ENCODE results near the gene CIAO1. TPM values are rescaled to one million over a fixed set of nuclear protein-coding genes. Genes with fewer than 3 reads are reported as not detected.

The CIAO1 gene
- total and polyA plus RNA-seq, 2 donors (not counting 1 experiment from before 2014, with no cell fraction given): 57.4 to 101 TPM

DNA sequence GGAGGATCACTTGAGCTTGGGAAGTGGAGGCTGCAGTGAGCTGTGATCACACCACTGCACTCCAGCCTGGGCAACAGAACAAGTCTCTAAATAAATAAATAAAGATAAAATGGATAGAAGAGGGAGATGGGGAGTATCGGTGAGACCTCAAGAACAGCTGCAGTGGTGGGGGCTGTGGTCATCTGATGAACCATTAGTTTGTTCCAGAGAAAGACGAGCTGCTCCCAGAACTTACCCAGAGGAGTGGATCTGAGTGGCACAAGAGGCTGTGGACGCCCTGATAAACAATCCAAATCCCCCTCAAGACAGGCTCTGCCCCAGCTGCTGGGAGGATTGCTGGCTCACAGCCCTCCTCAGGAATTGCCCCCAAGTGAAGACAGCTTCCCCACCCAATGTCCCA, 26.9 kb upstream of the CIAO1 start:
- H2AFZ ChIP-seq (ENCODE audit: low read length): no peak overlapping the region
- TF ChIP-seq EZH2 (IDR thresholded peaks at IDR 0.05; ENCODE audit: low read length, missing control alignments): no peak
- TF ChIP-seq, protein P1, sequence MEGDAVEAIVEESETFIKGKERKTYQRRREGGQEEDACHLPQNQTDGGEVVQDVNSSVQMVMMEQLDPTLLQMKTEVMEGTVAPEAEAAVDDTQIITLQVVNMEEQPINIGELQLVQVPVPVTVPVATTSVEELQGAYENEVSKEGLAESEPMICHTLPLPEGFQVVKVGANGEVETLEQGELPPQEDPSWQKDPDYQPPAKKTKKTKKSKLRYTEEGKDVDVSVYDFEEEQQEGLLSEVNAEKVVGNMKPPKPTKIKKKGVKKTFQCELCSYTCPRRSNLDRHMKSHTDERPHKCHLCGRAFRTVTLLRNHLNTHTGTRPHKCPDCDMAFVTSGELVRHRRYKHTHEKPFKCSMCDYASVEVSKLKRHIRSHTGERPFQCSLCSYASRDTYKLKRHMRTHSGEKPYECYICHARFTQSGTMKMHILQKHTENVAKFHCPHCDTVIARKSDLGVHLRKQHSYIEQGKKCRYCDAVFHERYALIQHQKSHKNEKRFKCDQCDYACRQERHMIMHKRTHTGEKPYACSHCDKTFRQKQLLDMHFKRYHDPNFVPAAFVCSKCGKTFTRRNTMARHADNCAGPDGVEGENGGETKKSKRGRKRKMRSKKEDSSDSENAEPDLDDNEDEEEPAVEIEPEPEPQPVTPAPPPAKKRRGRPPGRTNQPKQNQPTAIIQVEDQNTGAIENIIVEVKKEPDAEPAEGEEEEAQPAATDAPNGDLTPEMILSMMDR (conservative IDR thresholded peaks at IDR 0.05 in 1 of 2, IDR thresholded peaks at IDR 0.05 in 1 of 2; ENCODE audit: low read depth in 1 of 2, low read length in 2 of 2): no peak
- H3K27ac ChIP-seq (ENCODE audit: insufficient read depth, low read length): no peak overlapping the region
- H3K4me3 ChIP-seq (replicated peaks in 1 of 4; ENCODE audit: control extremely low read depth in 1 of 4, insufficient read depth in 1 of 4, low read depth in 3 of 4, low read length in 4 of 4): no peak overlapping the region
- no peaks in the 10 kb centered on the region for H3K36me3 ChIP-seq (ENCODE audit: control insufficient read depth, insufficient read depth, low read length)
- no peaks in the 10 kb centered on the region for H3K27me3 ChIP-seq (ENCODE audit: control insufficient read depth, insufficient read depth, low read length)
- no peaks in the 10 kb centered on the region for H3K9me3 ChIP-seq (ENCODE audit: control insufficient read depth, insufficient read depth, low read depth, low read length)
- DNase-seq (ENCODE audit: low read depth in 2 of 2): no peak
- H3K4me1 ChIP-seq (ENCODE audit: control insufficient read depth, extremely low read depth, insufficient read depth, low read length): peaks cover 2% of the 10 kb centered on the region
- H3K9ac ChIP-seq (ENCODE audit: insufficient read depth, low read length): no peak overlapping the region
- no peaks in the 10 kb centered on the region for H4K20me1 ChIP-seq (ENCODE audit: control insufficient read depth, extremely low read depth, insufficient read depth, low read length)
- no peak overlapping the region for H3K4me2 ChIP-seq (ENCODE audit: extremely low read depth, insufficient read depth, low read length)
- H3K79me2 ChIP-seq (ENCODE audit: control insufficient read depth, insufficient read depth, low read length): no peaks in the 10 kb centered on the region

DNA sequence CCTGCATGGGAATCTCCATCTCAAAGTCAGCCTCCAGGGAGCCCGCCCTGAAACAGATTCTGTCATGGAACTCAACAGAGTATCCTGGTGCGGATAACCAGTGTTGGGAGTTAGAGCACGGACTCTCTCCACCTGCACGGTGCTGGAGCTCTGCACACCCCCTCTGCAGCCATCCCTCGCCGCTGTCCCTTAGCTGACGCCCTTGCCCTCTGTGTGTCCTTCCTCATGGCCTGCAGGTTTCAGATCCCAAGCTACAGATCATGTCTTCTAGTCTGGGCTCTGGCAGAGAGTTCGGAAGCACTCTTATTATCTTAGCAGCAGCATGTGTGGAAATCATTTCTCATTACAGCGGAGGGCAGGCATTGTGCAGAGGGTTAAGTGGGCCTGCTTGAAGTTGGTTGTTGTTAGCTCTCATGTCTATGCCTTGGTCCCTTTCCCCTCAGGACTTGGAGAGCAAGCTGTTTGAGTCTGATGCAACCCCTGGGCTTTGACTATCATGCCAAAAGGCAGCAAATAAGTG, 26.2 kb upstream of the CIAO1 start:
- H3K4me1 ChIP-seq (ENCODE audit: control insufficient read depth, extremely low read depth, insufficient read depth, low read length): peaks cover 2% of the 10 kb centered on the region
- no peak overlapping the region for H3K4me3 ChIP-seq (replicated peaks in 1 of 4; ENCODE audit: control extremely low read depth in 1 of 4, insufficient read depth in 1 of 4, low read depth in 3 of 4, low read length in 4 of 4)
- H3K27me3 ChIP-seq (ENCODE audit: control insufficient read depth, insufficient read depth, low read length): no peaks in the 10 kb centered on the region
- H2AFZ ChIP-seq (ENCODE audit: low read length): no peak overlapping the region
- H3K9ac ChIP-seq (ENCODE audit: insufficient read depth, low read length): no peak overlapping the region
- no peaks in the 10 kb centered on the region for H3K36me3 ChIP-seq (ENCODE audit: control insufficient read depth, insufficient read depth, low read length)
- TF ChIP-seq, protein P1 (conservative IDR thresholded peaks at IDR 0.05 in 1 of 2, IDR thresholded peaks at IDR 0.05 in 1 of 2; ENCODE audit: low read depth in 1 of 2, low read length in 2 of 2): no peak
- no peak for TF ChIP-seq EZH2 (IDR thresholded peaks at IDR 0.05; ENCODE audit: low read length, missing control alignments)
- H3K79me2 ChIP-seq (ENCODE audit: control insufficient read depth, insufficient read depth, low read length): no peaks in the 10 kb centered on the region
- no peaks in the 10 kb centered on the region for H4K20me1 ChIP-seq (ENCODE audit: control insufficient read depth, extremely low read depth, insufficient read depth, low read length)
- no peak overlapping the region for H3K27ac ChIP-seq (ENCODE audit: insufficient read depth, low read length)
- no peak for DNase-seq (ENCODE audit: low read depth in 2 of 2)
- H3K9me3 ChIP-seq (ENCODE audit: control insufficient read depth, insufficient read depth, low read depth, low read length): no peaks in the 10 kb centered on the region
- H3K4me2 ChIP-seq (ENCODE audit: extremely low read depth, insufficient read depth, low read length): no peak overlapping the region

DNA sequence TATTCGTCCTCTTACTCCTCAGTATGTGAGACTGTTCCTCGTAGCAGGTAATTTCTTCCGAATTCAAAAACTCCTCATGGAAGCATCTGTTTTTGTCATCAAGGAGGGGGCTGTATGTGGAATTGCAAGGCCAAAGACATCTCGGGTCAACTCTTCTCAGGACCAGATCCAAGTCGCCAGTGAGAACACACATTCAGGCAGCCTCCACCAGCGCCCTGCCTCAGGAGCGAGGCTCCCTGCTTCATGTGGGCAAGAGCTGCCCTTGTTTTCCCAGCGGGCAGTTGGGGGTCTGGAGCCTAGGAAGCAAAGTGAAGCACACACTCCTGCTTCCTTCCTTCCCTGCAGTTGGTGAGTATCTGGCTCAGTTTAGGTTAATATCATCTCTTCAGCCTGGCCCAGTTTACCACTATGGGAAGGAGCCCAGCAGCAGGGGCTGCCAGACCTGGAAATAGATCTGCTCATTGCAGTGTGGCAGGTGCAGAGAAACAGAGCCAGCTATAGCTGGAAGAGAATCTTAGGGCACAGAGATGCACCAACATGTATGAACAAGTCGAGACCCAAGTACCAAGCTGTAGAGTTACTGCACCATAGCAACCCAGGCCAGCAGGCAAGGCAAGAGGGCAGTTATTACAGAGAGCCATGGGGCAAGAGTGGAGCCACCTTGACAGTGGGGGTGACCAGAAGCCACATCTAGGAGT, 25.5 kb upstream of the CIAO1 start:
- no peak overlapping the region for H3K27ac ChIP-seq (ENCODE audit: insufficient read depth, low read length)
- H3K9ac ChIP-seq (ENCODE audit: insufficient read depth, low read length): no peak overlapping the region
- DNase-seq (ENCODE audit: low read depth in 2 of 2): no peak
- H3K79me2 ChIP-seq (ENCODE audit: control insufficient read depth, insufficient read depth, low read length): no peaks in the 10 kb centered on the region
- no peak for TF ChIP-seq EZH2 (IDR thresholded peaks at IDR 0.05; ENCODE audit: low read length, missing control alignments)
- TF ChIP-seq, protein P1 (conservative IDR thresholded peaks at IDR 0.05 in 1 of 2, IDR thresholded peaks at IDR 0.05 in 1 of 2; ENCODE audit: low read depth in 1 of 2, low read length in 2 of 2): no peak
- H3K27me3 ChIP-seq (ENCODE audit: control insufficient read depth, insufficient read depth, low read length): no peaks in the 10 kb centered on the region
- no peaks in the 10 kb centered on the region for H4K20me1 ChIP-seq (ENCODE audit: control insufficient read depth, extremely low read depth, insufficient read depth, low read length)
- H2AFZ ChIP-seq (ENCODE audit: low read length): no peak overlapping the region
- peaks cover 2% of the 10 kb centered on the region for H3K4me1 ChIP-seq (ENCODE audit: control insufficient read depth, extremely low read depth, insufficient read depth, low read length)
- no peak overlapping the region for H3K4me2 ChIP-seq (ENCODE audit: extremely low read depth, insufficient read depth, low read length)
- no peaks in the 10 kb centered on the region for H3K36me3 ChIP-seq (ENCODE audit: control insufficient read depth, insufficient read depth, low read length)
- H3K9me3 ChIP-seq (ENCODE audit: control insufficient read depth, insufficient read depth, low read depth, low read length): no peaks in the 10 kb centered on the region
- no peak overlapping the region for H3K4me3 ChIP-seq (replicated peaks in 1 of 4; ENCODE audit: control extremely low read depth in 1 of 4, insufficient read depth in 1 of 4, low read depth in 3 of 4, low read length in 4 of 4)
